ENCODE results near the gene OR2V2.

- no peak for TF ChIP-seq EP300 (IDR thresholded peaks at IDR 0.05)
- TF ChIP-seq POLR2AphosphoS5 (IDR thresholded peaks at IDR 0.05) = no peak
- no peak for TF ChIP-seq CTCF (IDR thresholded peaks at IDR 0.05)
- TF ChIP-seq POLR2A (IDR thresholded peaks at IDR 0.05) = no peak
Observed at GRCh38 chr5:181114844-181115778, 32.3 kb upstream of the OR2V2 start.

All from gastroesophageal sphincter (tissue), 3 donors.